ENCODE results near the gene ZFP42.

- TF ChIP-seq CTCF (IDR thresholded peaks at IDR 0.05): no peak
- TF ChIP-seq POLR2A (IDR thresholded peaks at IDR 0.05): no peak
These were observed 16.9 kb downstream of the ZFP42 start for GRCh38 chr4:188012426-188012945.

All from esophagus squamous epithelium (tissue), 4 donors.